Gastrocnemius medialis (tissue), 4 donors: Measurements from ENCODE around the gene LIPE.

Experiments
- CTCF ChIP-seq, 5 experiments: fragments of 450-650 bp in 3 of 5; fragments of 200-600 bp in 2 of 5; sonication (generic) in 2 of 5; IDR thresholded peaks in 4 of 5; conservative IDR thresholded peaks in 1 of 5; 1 replicate in 4 of 5; 2 replicates in 1 of 5; pipeline ENCODE4 v1.5.1; 2016 to 2019; ENCODE audit warnings: antibody characterized with exemption in 5 of 5, mild to moderate bottlenecking in 3 of 5, moderate library complexity in 3 of 5
- POLR2A ChIP-seq, 2 donors: fragments of 450-650 bp; IDR thresholded peaks; one replicate each; pipeline ENCODE4 v1.6.1; 2017; ENCODE audit warnings: antibody characterized with exemption in 2 of 2, mild to moderate bottlenecking in 2 of 2, moderate library complexity in 2 of 2

GRCh38 chr19:42407816-42408175 is 19.4 kb downstream of the LIPE start:
- TF ChIP-seq CTCF (IDR thresholded peaks at IDR 0.05 in 4 of 5, conservative IDR thresholded peaks at IDR 0.05 in 1 of 5) = no peak
- TF ChIP-seq POLR2A (IDR thresholded peaks at IDR 0.05) = no peak
